GM18867 (cell line): ENCODE data around the gene C1orf105.
"Not testable (repeated sequence)": the region's sequence is repeated elsewhere in the genome, so short reads cannot be mapped to it uniquely, and the experiment has no call there.

Experiments
- ATAC-seq: cut with Tn5 transposase; IDR thresholded peaks from one replicate; pipeline ENCODE4 v1.9.1; 2021; ENCODE audit warnings: mild to moderate bottlenecking, moderate library complexity; ENCODE audit not compliant: unreplicated experiment

The C1orf105 gene

GRCh38 chr1:172485626-172486025, 65.1 kb downstream of the C1orf105 start:
- no peak for ATAC-seq

- ATAC-seq: no peak
Observed at GRCh38 chr1:172486805-172487454, 66.4 kb downstream of the C1orf105 start.

GRCh38 chr1:172487550-172487949, 67.1 kb downstream of the C1orf105 start:
- ATAC-seq: no peak

- ATAC-seq: no peak
Observed at GRCh38 chr1:172488393-172488792, 67.9 kb downstream of the C1orf105 start.

GRCh38 chr1:172489847-172490246, 69.4 kb downstream of the C1orf105 start:
- ATAC-seq: no peak

- no peak for ATAC-seq
Observed at GRCh38 chr1:172492421-172492820, 71.9 kb downstream of the C1orf105 start.

- no peak for ATAC-seq
Observed at GRCh38 chr1:172494166-172494565, 73.7 kb downstream of the C1orf105 start.

GRCh38 chr1:172496127-172496526, 75.6 kb downstream of the C1orf105 start:
- ATAC-seq: not testable (repeated sequence)

- ATAC-seq: no peak
Observed at GRCh38 chr1:172496678-172497077, 76.2 kb downstream of the C1orf105 start.

- ATAC-seq: no peak
Observed at GRCh38 chr1:172497230-172497629, 76.7 kb downstream of the C1orf105 start.

- ATAC-seq: no peak
Observed at GRCh38 chr1:172498857-172499256, 78.4 kb downstream of the C1orf105 start.

- ATAC-seq: no peak
Observed at GRCh38 chr1:172499636-172500141, 79.2 kb downstream of the C1orf105 start.

GRCh38 chr1:172500207-172500606, 79.7 kb downstream of the C1orf105 start:
- ATAC-seq: no peak

GRCh38 chr1:172507741-172508140, 87.3 kb downstream of the C1orf105 start:
- ATAC-seq: no peak

- no peak for ATAC-seq
Observed at GRCh38 chr1:172510479-172510878, 90.0 kb downstream of the C1orf105 start.

- ATAC-seq: no peak
Observed at GRCh38 chr1:172512591-172512990, 92.1 kb downstream of the C1orf105 start.

GRCh38 chr1:172513479-172513878, 93.0 kb downstream of the C1orf105 start:
- no peak for ATAC-seq

- ATAC-seq: no peak
Observed at GRCh38 chr1:172514108-172514507, 93.6 kb downstream of the C1orf105 start.

GRCh38 chr1:172515436-172515835, 95.0 kb downstream of the C1orf105 start:
- ATAC-seq: no peak

- no peak for ATAC-seq
Observed at GRCh38 chr1:172515927-172516326, 95.4 kb downstream of the C1orf105 start.

GRCh38 chr1:172517081-172517480, 96.6 kb downstream of the C1orf105 start:
- ATAC-seq: no peak

- no peak for ATAC-seq
Observed at GRCh38 chr1:172517545-172517944, 97.1 kb downstream of the C1orf105 start.
